Middle frontal gyrus (tissue), 1 donor: ENCODE results near the gene RASA4B.

Experiments
- DNase-seq: peaks from one replicate; pipeline ENCODE4 v3.0.0-alpha.2; 2015; ENCODE audit warnings: low spot score; ENCODE audit errors: extremely low spot score

RASA4B gene

GRCh38 chr7:102454468-102454867 lies 63.1 kb downstream of the RASA4B start:
- DNase-seq = no peak

- DNase-seq = no peak
Measured at GRCh38 chr7:102453319-102453718, 64.3 kb downstream of the RASA4B start.

- DNase-seq = no peak
Measured at GRCh38 chr7:102452451-102452850, 65.1 kb downstream of the RASA4B start.

GRCh38 chr7:102451371-102452054 lies 66.1 kb downstream of the RASA4B start:
- DNase-seq = no peak

- no peak for DNase-seq
Measured at GRCh38 chr7:102450242-102450641, 67.3 kb downstream of the RASA4B start.

GRCh38 chr7:102449136-102449535 lies 68.4 kb downstream of the RASA4B start:
- no peak for DNase-seq

GRCh38 chr7:102447311-102447710 lies 70.3 kb downstream of the RASA4B start:
- no peak for DNase-seq

- DNase-seq = no peak
Measured at GRCh38 chr7:102446387-102447156, 71.0 kb downstream of the RASA4B start.

GRCh38 chr7:102445674-102446071 lies 71.9 kb downstream of the RASA4B start:
- no peak for DNase-seq

GRCh38 chr7:102444961-102445673 lies 72.5 kb downstream of the RASA4B start:
- DNase-seq = no peak

GRCh38 chr7:102439963-102440795 lies 77.4 kb downstream of the RASA4B start:
- DNase-seq = no peak

GRCh38 chr7:102436118-102436517 lies 81.5 kb downstream of the RASA4B start:
- no peak for DNase-seq

GRCh38 chr7:102434039-102434486 lies 83.5 kb downstream of the RASA4B start:
- no peak for DNase-seq

- peak; percentile 67 for DNase-seq
Measured at GRCh38 chr7:102433219-102434038, 84.1 kb downstream of the RASA4B start, which contains the start of gene ORAI2. Gene ORAI2, plus strand, starts transcription at chr7:102433575. Its CDS starts 5,382 bp downstream, at chr7:102438957.
